HG02970 (cell line): ENCODE results near the gene OTX1.
"Not testable (repeated sequence)": the region's sequence is repeated elsewhere in the genome, so short reads cannot be mapped to it uniquely, and the experiment has no call there.

Experiments
- ATAC-seq: cut with Tn5 transposase; IDR thresholded peaks from one replicate; pipeline ENCODE4 v1.9.1; 2021; ENCODE audit warnings: mild to moderate bottlenecking, moderate library complexity, moderate number of reproducible peaks; ENCODE audit not compliant: unreplicated experiment, low FRiP score

The OTX1 gene

DNA sequence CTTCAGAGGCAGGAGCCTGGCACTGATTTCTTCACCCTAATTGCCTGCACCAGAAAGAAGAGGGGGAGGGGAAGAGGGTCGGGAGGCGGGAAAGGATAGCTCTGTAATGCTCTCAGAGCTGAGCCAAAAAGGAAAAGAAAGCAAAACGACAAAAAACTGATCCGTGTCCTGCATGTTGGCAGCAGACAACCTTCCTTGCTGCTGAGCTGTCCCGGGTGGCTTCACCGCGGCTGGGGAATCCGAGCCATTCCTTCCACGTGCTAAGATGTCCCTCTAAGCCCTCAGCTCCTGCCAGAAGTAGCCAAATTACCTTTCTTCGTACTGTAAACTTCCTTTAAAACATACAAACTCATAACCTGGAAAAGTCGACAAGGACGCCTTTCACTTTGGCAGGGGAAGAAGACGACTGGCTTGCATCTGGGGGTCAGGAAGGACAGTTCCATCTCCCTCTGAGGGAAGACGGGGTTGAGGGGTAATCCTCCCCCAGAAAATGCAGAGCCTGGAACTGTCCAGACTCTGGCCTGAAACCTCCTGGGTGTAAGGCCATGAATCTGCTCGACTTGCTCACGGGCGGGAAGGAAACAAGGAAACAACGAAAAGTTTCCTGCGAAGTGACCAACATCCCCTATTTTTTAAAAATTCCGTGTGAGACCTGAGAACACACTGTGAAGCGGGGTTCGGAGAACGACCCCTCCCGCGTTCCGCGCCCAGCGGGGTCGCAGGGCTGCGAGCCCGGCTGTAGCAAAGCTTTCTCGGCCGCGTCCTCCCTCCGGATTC is 7.7 kb downstream of the OTX1 start:
- no peak for ATAC-seq

- ATAC-seq: no peak
These were observed 8.5 kb downstream of the OTX1 start for GRCh38 chr2:63058921-63059792.

GRCh38 chr2:63059793-63060471 is 9.3 kb downstream of the OTX1 start:
- ATAC-seq: no peak

DNA sequence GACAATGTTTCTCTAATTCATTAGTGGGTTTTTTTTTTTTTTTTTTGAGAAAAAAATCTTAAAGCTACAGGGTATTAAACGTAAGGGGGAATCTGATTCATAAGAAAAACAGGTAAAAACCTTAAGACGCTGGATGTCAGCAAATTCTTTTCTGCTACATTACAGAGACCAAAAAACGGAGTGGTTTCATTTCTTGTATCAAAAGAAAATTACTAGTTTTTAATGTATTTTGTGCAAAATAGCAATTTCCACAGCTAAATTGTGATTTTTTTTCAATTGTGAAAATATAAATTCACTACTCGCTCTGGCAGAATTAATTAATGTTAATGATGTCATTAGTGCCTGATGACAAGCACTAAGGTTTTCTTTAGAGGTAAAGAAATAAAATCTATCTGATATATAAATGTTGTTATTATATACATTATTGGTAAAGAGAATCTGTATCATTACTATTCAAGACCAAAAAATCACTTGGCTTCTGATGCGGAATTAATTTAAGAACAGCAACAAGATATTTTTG is 9.9 kb downstream of the OTX1 start:
- no peak for ATAC-seq

DNA sequence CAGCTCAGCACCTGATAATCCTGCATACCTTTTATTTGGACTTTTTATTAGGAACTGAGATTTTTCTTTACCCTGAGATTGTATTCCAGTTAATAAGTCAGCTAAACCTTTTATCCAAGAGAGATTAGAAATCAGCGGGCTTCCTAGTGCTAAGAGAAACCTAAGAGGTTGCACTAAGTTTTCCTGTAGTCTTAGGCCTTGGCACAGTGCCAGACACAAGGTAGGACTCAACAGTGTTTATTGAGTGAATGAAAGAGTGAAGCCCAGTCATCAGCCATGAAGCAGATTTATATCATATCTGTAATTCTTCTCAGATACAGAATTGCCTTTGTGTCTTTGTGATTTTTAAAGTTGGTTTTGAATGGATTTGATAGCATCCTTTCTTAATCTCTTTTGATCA is 13.6 kb downstream of the OTX1 start:
- ATAC-seq: no peak

DNA sequence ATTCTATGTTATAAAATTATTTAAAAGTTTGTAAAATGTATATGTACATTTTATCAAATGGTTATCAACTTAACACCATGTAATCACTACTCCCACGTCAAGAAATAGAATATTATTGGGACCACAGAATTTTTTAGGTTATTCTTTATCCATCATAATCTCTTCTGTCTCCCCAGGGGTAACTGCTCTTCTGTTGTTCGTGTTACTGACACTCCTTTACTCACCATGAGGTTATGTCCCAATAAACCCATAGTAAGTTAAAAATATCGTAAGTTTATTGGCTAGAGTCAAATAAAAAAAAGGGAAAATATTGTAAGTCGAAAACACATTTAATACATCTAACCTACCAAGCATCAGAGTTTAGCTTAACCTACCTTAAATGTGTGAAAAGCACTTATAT is 14.0 kb downstream of the OTX1 start:
- no peak for ATAC-seq

GRCh38 chr2:63066265-63066664 is 15.6 kb downstream of the OTX1 start:
- ATAC-seq: no peak

DNA sequence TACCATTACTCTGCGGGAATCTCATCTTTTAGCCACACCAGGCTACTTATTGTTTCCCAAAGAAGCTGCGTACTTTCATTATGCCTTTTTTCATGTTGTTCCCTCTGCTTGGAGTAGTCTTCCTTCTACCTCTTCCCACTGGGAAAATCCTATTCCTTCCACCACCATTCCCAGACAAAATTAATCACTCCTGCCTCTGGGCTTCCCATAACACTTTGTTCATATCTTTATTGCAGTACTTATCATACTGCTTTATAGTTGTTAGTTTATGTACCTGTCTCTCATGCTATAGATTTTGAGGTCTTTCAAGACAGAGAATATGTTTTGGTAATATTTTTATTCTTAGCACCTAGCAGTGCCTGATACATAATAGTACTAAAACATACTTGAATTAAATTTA is 16.2 kb downstream of the OTX1 start:
- no peak for ATAC-seq

GRCh38 chr2:63071664-63072063 is 21.0 kb downstream of the OTX1 start:
- ATAC-seq: no peak

DNA sequence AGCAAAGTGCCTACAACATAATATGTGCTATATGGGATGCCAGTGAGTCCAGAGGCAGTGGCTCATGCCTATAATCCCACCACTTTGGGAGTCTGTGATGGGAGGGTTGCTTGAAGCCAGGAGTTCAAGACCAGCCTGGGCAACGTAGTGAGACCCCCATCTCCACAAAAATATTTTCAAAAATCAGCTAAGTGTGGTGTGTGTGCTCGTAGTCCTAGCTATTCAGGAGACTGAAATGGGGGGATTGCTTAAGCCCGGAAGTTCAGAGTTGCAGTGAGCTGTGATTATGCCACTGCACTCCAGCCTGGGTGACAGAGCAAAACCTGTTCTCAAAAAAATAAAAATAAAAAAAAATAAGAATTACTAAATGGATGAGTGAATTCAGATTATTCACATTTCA is 23.4 kb downstream of the OTX1 start:
- no peak for ATAC-seq

DNA sequence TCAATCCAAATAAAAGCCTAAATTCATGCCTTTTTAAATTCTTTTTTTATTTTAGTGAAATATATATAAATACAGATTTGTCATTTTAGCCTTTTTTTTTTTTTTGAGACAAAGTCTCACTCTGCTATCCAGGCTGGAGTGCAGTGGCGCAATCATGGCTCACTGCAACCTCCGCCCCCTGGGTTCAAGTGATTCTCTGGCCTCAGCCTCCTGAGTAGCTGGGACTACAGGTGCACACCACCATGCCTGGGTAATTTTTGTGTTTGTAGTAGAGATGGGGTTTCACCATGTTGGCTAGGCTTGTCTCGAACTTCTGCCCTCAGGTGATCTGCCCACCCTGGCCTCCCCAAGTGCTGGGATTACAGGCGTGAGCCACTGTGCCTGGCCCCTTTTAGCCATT is 23.8 kb downstream of the OTX1 start:
- not testable (repeated sequence) for ATAC-seq

GRCh38 chr2:63078852-63079606 is 28.4 kb downstream of the OTX1 start:
- no peak for ATAC-seq

- no peak for ATAC-seq
These were observed 30.8 kb downstream of the OTX1 start for GRCh38 chr2:63081404-63081803.

DNA sequence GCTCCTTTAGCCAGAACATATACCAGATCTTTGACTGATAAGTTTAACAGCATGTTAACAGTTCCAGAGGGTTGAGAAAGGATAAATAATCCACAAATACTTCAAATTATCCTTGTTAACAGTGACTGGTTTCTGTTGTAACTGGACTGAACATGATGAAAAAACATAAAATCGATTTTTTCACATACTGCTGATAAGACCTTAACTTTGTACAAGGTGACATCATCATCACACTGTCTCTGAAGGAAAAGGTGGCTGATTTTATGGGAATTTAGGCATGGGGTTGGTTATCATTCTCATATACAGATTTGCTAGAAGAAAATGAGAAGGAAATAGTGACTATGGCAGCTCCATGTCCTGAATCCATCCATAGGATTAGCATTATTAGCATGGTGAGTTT is 36.1 kb downstream of the OTX1 start:
- no peak for ATAC-seq

DNA sequence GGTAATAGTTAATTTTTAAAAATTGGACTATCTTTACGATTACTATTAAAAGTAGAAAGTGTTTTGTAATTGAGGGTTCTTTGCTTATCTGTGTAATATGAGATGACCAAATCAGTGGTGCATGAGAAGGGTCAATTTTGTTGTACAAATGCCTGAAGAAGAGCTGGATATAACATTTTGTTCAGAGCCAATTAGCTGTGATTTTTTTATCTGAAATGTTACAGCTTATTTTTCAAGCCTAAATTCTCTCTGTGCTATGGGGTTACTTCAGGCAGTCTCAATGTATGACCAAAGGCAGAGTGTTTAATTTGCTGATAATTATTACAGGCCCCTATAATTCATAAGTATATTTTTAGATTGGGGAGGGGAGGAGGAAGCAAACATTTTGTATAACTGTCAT is 41.8 kb downstream of the OTX1 start:
- ATAC-seq: no peak

- no peak for ATAC-seq
These were observed 42.2 kb downstream of the OTX1 start for GRCh38 chr2:63092857-63093256.

DNA sequence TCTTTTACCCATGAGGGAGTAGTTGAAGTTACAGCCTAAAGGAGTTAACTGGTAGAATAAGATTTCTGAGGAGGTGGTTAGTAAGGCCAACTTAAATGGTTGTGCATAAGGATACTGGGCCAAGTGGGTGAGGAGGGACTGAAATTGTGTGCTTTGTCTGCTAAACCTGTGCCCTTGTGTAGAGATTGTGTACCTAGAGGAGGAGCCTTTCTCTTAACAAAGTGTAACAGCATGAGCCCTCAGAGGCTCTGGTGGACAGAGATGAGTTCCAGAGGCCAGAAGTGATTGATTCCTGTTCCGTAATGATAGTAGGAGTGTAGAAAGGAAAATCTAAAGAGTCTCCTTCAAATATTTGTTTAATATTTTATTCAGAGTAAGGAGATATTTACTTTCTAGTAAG is 42.9 kb downstream of the OTX1 start:
- no peak for ATAC-seq

DNA sequence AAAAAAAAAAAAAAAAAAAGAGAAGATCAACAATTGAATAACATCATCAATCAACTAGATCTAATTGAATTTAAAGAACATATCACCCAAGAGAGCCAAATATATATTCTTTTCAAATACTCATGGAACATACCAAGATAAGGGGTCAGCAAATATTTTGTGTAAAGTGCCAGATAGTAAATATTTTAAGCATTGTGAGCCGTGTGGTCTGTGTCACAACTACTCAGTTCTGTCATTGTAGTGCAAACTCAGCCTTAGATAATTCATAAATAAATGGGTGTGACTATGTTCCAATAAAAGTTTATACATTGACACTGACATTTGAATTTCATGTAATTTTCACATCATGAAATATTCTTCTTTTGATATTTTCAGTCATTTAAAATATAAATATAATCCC is 45.9 kb downstream of the OTX1 start:
- no peak for ATAC-seq

DNA sequence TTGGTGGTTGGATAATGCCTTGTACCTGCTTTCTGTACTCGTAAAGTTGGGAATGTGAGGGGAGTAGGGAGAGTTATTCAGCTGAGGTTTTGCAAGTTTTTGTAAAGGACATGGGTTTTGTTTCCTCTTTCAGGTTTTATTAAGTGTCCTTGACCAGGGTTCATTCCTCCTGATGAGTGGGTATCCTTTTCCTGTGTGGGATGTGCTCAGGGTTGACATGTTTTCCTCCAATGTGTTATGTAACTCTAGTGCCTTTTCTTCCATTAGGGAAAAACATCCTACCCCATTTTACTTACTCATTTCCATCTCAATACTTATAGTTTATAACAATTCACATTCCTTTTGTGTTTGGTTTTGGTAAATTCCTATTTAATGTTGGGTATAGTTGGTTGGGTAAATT is 48.4 kb downstream of the OTX1 start:
- no peak for ATAC-seq

- ATAC-seq: no peak
These were observed 51.3 kb downstream of the OTX1 start for GRCh38 chr2:63101954-63102353.
